Bronchial epithelial cell (primary cell): ENCODE results near the gene CHRM4. TPM values are rescaled to one million over a fixed set of nuclear protein-coding genes. Genes with fewer than 3 reads are reported as not detected.
A peak's percentile ranks its signal among the peaks of the same experiment; 100 is the strongest.
"Not testable (repeated sequence)": the region's sequence is repeated elsewhere in the genome, so short reads cannot be mapped to it uniquely, and the experiment has no call there.

Experiments used
- DNase-seq: peaks from one replicate; pipeline ENCODE4 v3.0.0-alpha.2; 2010; ENCODE audit warnings: low read depth
- FAIRE-seq: peaks from 2 replicates; lab custom pipeline; 2011; peaks lifted over from hg19 to GRCh38; lab: Jason Lieb, UNC
- H3K27me3 ChIP-seq: 2 replicates; pipeline ENCODE4 v1.5.1; 2011; ENCODE audit warnings: low read length; ENCODE audit not compliant: control insufficient read depth, insufficient read depth
- H3K36me3 ChIP-seq: 2 replicates; pipeline ENCODE4 v1.5.1; 2011; ENCODE audit warnings: low read length; ENCODE audit not compliant: control insufficient read depth, insufficient read depth
- H3K4me3 ChIP-seq: 2 replicates; pipeline ENCODE4 v1.5.1; 2011; ENCODE audit warnings: mild to moderate bottlenecking, low read depth, low read length, control low read depth
- total RNA-seq: library from RNA; depleted of rRNA; stranded (reverse); fragments of >200 nt; gene quantifications from 2 replicates; pipeline ENCODE4 v1.2.1, GENCODE V29; 2014
- TF ChIP-seq, protein P1 (sequence below): IDR thresholded peaks from 2 replicates; pipeline ENCODE4 v1.5.1; 2011; ENCODE audit warnings: mild to moderate bottlenecking, moderate library complexity, low read length, control low read depth, inconsistent platforms; ENCODE audit not compliant: insufficient read depth, severe bottlenecking

Gene CHRM4
- total RNA-seq, 1 donor from 2014 or later = not detected

DNA sequence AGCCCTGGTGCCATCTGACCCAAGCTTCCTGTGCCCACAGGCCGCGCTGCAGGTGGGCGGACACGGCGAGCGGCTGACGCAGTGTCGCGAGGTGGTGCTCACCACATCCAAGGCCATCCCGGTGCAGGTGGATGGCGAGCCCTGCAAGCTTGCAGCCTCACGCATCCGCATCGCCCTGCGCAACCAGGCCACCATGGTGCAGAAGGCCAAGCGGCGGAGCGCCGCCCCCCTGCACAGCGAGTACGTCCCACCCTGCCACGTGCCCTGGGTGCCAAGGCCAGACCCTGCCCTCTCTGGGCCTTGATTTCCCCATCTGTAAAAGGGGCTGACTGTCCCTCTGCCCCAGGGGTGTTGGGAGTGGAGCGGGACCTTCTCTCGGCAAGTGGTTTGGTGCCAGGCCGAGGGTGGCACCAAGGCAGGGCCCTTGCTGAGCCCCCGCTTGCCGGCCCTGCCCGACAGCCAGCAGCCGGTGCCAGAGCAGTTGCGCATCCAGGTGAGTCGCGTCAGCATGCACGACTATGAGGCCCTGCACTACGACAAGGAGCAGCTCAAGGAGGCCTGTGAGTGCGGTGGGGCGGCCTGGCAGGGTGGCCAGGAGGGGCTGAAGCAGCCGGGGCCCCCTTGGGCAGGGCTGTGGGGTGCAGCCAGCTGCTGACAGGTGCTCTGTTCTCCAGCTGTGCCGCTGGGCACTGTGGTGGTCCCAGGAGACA lies 16.0 kb downstream of the CHRM4 start:
- no peaks in the 10 kb centered on the region for H3K27me3 ChIP-seq
- TF ChIP-seq, protein P1, sequence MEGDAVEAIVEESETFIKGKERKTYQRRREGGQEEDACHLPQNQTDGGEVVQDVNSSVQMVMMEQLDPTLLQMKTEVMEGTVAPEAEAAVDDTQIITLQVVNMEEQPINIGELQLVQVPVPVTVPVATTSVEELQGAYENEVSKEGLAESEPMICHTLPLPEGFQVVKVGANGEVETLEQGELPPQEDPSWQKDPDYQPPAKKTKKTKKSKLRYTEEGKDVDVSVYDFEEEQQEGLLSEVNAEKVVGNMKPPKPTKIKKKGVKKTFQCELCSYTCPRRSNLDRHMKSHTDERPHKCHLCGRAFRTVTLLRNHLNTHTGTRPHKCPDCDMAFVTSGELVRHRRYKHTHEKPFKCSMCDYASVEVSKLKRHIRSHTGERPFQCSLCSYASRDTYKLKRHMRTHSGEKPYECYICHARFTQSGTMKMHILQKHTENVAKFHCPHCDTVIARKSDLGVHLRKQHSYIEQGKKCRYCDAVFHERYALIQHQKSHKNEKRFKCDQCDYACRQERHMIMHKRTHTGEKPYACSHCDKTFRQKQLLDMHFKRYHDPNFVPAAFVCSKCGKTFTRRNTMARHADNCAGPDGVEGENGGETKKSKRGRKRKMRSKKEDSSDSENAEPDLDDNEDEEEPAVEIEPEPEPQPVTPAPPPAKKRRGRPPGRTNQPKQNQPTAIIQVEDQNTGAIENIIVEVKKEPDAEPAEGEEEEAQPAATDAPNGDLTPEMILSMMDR = no peak
- DNase-seq (no peak), FAIRE-seq (no peak)
- H3K36me3 ChIP-seq = peaks cover 25% of the 10 kb centered on the region
- no peak overlapping the region for H3K4me3 ChIP-seq

DNA sequence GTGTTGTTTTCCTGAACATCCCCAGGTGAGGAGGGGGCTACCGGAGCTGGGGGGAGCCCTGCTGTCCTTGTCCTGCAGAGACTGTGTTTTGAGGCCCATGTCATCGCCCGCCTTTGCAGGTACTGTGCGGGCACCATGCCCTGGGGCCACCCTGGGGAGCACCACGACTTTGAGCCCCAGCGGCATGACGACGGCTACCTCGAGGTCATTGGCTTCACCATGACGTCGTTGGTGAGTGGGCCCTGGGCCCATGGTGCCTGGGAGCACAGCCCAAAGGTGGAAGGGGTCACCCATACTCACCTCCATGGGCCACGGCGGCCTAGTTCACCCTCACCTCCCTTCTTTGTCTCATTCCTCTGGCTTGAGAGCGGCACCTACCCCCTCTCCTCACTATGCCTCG lies 16.8 kb downstream of the CHRM4 start:
- FAIRE-seq (peak; percentile 86), DNase-seq (no peak)
- Histone ChIP-seq H3K27me3 (no peaks in the 10 kb centered on the region), H3K36me3 (peaks cover 28% of the 10 kb centered on the region), H3K4me3 (no peak overlapping the region)
- TF ChIP-seq, protein P1 = no peak

DNA sequence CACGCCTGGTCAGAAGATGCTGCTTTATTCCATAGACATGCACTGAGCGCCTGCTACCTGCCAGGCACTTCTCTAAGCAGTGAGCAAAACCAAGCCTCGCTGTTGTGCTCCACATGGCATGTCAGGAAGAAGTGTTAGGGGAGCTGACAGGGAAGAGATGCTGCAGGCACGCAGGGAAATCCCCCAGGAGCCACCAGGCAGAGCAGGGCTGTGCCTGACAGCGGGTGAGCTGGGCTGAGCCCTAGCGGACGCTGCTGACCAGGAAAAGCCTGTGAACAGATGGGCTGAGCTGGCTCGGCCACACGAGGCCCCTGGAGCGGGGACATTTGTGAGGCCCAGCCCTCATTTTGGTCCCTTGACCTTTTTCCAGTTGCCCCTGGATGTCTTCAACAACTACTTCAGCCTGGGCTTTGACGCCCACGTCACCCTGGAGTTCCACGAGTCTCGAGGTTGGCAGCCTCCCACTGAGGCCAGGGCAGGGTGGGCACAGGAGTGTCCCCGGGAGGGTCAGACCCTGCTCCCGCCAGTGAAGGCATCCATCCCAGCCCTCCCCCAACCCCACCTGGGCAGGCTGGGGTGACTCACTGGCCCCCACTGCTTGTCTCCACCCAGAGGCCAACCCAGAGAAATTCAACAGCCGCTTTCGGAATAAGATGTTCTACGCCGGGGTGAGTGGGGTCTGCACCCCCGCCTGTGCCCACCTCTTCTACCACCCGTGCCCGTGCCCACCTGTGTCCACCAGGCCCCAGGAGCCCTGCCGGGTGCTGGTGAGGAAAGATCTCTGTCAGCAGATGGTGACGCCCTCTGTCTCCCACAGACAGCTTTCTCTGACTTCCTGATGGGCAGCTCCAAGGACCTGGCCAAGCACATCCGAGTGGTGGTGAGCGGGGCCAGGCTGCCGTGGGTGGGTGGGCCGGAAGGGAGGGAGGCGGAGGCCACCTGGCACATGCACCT lies 17.5 kb downstream of the CHRM4 start:
- H3K27me3 ChIP-seq = no peaks in the 10 kb centered on the region
- no peak overlapping the region for H3K4me3 ChIP-seq
- TF ChIP-seq, protein P1 = no peak
- DNase-seq = no peak
- H3K36me3 ChIP-seq = peaks cover 31% of the 10 kb centered on the region
- no peak for FAIRE-seq

DNA sequence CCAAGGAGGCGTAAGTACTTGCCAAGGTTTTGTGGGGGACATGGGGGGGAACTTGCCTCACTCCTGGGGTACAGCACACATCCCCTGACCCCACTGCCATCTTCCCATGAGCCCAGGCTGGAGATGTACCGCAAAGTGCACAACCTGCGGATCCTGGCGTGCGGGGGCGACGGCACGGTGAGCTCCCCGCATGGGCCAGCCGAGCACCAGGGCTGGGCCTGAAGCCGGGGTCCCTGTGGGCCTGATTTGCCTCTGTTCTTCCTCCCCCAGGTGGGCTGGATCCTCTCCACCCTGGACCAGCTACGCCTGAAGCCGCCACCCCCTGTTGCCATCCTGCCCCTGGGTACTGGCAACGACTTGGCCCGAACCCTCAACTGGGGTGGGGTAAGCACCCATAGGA lies 19.1 kb downstream of the CHRM4 start:
- DNase-seq, H3K4me3 ChIP-seq, FAIRE-seq, H3K27me3 ChIP-seq: not testable (repeated sequence)
- H3K36me3 ChIP-seq = peaks cover 41% of the 10 kb centered on the region

DNA sequence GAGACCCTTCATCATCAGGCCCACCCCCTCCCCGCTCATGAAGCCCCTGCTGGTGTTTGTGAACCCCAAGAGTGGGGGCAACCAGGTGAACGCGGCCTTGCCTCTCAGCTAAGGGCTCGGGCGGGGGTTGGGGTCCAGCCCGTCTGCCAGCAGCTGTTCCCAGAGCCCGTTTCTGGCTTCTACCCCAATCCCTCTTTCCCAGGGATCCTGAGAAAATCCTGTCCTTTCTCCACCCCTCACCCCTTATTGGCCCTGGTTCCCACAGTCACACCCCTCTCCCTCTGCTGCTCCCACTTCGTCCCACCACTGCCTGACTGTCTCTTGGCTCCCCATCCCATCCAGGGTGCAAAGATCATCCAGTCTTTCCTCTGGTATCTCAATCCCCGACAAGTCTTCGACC lies 19.5 kb downstream of the CHRM4 start:
- peaks cover 38% of the 10 kb centered on the region for H3K36me3 ChIP-seq
- TF ChIP-seq, protein P1 = no peak
- DNase-seq = no peak
- H3K27me3 ChIP-seq = no peaks in the 10 kb centered on the region
- no peak overlapping the region for H3K4me3 ChIP-seq
- no peak for FAIRE-seq

DNA sequence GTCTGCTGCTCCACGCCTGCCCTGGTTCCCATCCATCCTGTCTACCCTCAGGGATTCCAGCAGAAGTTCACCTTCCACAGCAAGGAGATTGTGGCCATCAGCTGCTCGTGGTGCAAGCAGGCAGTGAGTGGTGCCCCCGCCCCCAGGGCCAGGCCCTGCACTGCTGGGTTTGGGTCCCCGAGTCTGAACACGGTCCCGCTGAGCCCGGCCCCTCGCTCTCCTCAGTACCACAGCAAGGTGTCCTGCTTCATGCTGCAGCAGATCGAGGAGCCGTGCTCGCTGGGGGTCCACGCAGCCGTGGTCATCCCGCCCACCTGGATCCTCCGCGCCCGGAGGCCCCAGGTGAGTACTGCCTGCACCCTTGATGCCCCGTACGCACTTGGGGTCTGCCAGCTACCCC lies 20.3 kb downstream of the CHRM4 start:
- not testable (repeated sequence) for H3K27me3 ChIP-seq, DNase-seq, FAIRE-seq, H3K4me3 ChIP-seq
- H3K36me3 ChIP-seq = peaks cover 36% of the 10 kb centered on the region
